Measurements from ENCODE around the gene FGD4.

Gene FGD4

DNA sequence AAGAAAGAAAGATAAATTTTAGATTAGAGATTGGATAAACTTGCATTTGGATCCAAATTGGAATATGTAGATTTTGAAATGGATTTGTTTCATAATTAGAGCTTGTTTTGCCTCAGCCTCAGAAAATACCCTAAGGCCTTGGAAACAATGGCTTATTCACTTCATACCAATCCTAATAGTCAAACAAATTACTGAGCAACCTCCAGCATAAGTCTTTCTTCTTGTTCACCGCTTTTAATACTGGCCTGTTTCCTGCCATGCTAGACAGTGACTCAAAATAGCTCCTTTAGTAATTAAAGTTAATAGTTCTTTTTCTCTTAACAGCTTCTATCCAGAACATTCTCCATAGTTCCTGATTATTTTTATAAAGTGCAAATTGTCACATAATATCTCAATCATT is 168.9 kb downstream of the FGD4 start:
- DNase-seq, result no peak

DNA sequence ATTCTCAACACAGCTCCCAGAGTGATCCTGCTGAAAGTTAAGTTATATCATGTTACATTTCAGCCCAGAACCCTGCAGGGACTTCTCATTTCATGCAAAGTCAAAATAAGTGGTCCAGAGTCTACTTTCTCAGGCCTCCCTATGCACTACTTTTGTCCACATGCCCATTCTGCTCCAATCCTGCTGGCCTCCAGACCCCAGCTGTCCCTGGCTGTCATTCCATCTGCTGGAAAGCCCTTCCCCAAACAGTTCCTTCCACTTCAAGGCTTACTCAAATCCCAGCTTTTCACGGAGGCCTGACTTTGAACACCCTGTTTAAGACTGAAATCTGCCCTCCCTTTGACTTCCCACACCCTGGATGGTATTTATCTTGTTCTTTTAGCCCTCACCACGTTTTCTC is 169.9 kb downstream of the FGD4 start:
- DNase-seq, result no peak

DNA sequence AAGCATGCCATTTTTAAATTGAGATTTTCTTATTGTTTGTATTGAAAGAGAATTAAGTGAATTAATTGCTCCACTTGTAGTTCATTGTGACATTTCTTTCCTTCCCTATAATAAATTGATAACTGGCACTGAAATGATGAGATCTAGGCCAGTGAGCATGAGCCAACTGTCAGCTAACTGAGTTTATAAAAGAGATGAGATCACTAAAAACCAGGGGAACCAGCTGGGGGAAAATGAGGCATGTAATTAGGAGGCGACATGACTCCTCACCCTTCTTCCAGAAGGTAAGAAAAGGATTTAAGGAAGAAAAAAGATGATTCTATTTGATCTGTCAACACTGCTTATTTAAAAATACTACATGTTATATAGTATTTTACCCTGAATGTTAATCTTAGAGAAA is 175.2 kb downstream of the FGD4 start:
- no peak for DNase-seq

DNA sequence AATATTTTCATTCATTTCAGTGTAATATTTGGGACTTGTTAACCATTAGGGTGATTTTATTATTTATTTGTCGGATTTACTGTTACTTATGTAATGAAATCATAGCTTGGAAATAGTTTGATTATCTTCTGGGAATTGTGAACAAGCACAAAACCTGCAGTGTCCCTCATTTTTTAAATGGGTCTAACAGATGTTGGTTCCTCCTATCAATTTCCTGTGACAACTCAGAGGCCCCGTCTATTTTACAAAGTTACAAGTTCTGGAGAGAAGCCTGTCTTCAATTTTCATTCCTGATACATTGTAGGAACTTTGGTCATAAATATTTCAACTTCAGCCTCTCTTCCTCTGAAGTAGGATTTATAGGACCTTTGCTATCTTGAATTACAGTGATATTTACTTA is 178.0 kb downstream of the FGD4 start:
- no peak for DNase-seq

DNA sequence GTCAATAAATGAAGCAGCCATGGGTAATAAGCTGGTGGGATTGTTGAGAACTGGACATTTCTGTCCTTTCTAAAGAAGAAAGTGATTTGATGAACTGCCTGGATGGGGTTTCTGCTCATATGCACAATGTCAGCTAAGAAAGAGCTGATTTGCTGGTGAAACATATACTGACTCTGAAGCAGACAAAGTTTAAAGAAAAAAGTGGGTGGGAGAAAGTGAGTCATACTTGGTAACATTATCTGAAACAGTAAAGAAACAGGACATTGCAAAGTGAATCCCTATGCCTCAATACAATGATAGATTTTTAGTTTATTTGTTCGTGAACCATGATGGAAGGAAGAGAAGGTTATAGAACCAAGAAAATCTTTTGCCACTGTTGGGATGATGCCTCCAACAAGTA is 184.2 kb downstream of the FGD4 start:
- no peak for DNase-seq

DNA sequence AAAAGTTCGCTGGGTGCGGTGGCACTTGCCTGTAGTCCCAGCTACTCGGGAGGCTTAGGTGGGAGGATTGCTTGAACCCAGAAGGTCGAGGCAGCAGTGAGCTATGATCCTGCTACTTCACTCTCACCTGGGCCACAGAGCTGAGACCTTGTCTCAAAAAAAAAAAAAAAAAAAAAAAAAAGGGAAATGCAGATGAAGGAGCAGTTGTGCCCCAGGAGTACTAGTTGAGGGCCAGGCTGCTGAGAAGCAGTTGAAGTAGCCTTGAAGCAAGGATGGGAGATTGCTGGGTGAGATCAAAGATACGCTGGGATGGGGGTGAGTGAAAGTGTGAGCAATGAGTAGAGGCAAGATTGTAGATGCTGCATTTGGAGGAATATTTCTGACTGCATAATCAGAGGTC is 186.3 kb downstream of the FGD4 start:
- no peak for DNase-seq

GRCh38 chr12:32586390-32586789 is 187.0 kb downstream of the FGD4 start:
- no peak for DNase-seq

DNA sequence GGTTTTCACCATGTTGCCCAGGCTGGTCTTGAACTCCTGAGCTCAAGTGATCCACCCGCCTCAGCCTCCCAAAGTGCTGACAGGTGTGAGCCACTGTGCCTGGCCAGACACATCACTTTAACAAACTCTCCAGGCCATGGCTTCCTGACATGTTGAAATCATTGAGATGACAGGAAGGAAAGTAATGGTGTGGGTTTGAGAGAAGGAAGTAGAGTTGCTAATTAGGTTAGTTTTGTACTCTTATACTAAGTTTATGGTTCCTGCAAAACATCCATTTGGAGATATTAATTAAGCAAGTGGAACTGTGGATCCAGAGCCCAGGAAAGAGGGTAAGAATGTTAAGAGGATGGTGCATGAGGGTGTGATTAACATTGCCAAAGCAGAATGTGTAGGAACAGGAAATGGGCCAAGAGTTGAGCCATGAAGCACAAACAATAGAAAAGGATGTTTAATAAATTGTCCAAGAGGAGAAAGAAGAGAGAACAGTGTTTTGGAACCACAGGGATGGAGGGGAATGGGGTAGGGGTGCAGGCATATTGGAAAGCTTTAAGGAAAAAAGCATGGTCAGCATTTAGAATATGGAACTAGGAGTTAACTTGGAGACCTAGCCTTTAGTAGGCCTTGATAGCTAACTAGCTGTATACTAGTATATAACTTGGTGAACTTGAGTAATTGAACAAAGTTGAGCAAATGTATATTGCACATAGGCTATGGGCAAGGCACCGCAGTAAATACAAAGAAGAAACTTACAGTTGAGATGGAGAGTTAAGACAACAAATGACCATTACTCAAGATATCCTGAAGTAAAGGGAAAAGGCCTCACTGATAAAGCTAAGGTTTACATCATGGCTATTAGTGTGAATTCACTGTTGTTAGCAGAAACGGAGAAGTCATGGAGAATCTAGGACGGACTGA is 188.5 kb downstream of the FGD4 start:
- DNase-seq, result no peak

GRCh38 chr12:32588604-32589003 is 189.2 kb downstream of the FGD4 start:
- DNase-seq, result no peak

- no peak for DNase-seq
These were observed 190.0 kb downstream of the FGD4 start for GRCh38 chr12:32589165-32589865.

- no peak for DNase-seq
These were observed 195.9 kb downstream of the FGD4 start for GRCh38 chr12:32595251-32595650.

DNA sequence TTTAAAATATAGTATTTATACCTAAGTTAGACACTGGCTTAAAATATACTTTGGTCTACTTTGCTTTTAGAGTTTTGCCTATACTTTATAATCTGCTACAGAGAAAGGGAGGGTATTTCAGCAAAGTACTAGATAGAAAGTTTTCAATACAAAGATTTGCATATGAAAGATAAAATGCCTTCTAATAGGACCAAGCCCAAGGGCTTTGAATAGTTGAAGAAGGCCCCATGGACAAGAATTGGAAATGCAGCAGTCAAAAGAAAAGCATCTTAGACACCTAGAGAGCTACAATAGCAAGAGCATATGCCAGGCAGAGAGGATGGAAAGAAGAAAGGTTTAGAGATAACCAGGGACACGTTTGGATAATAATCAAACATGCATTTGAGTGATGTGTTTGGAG is 196.7 kb downstream of the FGD4 start:
- no peak for DNase-seq

- no peak for DNase-seq
These were observed 199.3 kb downstream of the FGD4 start for GRCh38 chr12:32598688-32599087.

GRCh38 chr12:32600681-32601080 is 201.3 kb downstream of the FGD4 start:
- no peak for DNase-seq

- DNase-seq, result no peak
These were observed 203.7 kb downstream of the FGD4 start for GRCh38 chr12:32603071-32603470.

- DNase-seq, result no peak
These were observed 204.5 kb downstream of the FGD4 start for GRCh38 chr12:32603858-32604257.

GRCh38 chr12:32604565-32604964 is 205.2 kb downstream of the FGD4 start:
- no peak for DNase-seq

DNA sequence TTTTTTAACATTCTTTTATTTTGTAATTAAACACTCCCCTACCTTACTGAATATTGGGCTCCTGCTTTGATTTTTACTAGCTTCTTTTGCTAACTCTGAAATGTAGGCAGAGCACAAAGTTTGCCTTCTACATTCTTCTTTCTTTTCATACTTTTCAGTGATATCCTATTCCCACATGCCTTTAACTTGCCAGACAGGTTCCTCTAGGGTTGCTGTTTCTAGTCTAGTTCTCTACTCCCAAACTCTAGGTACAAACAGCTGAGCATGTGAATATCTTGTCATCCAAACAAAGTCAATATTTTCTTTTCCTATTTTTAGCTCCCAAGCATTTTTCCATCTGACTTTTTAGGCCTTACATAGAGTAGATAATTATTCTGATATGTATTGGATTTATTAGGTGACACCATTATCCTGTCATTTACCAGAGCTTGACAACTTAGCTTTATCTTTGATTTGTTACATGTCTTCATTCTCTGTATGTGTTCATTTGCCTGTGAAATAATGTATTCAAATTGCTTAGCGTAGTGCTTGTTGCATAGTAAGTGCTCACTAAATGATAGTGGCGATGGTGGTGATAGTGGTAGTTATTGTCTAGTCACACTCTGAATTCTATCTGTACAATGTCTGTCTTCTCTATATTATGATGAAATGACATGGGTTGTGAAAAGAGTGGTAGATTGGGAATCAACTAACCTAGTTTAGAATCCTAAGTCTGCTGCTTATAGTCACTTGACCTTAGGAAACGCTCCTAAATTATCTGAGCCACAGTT is 206.2 kb downstream of the FGD4 start:
- no peak for DNase-seq

GRCh38 chr12:32606443-32606842 is 207.1 kb downstream of the FGD4 start:
- DNase-seq, result no peak

- no peak for DNase-seq
These were observed 210.6 kb downstream of the FGD4 start for GRCh38 chr12:32609966-32610365.

- no peak for DNase-seq
These were observed 212.6 kb downstream of the FGD4 start for GRCh38 chr12:32611986-32612385.

- no peak for DNase-seq
These were observed 213.6 kb downstream of the FGD4 start for GRCh38 chr12:32612658-32613614.

Measured in CD4-positive, alpha-beta T cell treated with Interferon gamma for 1 hour (primary cell).